Kidney (tissue), 14 donors: ENCODE results near the gene PDE6B. TPM values are rescaled to one million over a fixed set of nuclear protein-coding genes. Genes with fewer than 3 reads are reported as not detected.

Experiments
- DNase-seq, 5 donors: peaks; one replicate each; pipeline ENCODE4 v3.0.0-alpha.2; 2013 to 2020
- FAIRE-seq: peaks from 2 replicates; lab custom pipeline; 2012; peaks lifted over from hg19 to GRCh38; lab: Jason Lieb, UNC
- H3K27ac ChIP-seq, 2 donors: one replicate each; pipeline ENCODE4 v1.7.0; 2013; ENCODE audit warnings: low read depth in 2 of 2, low read length in 2 of 2, inconsistent platforms in 1 of 2
- H3K27me3 ChIP-seq: one replicate; pipeline ENCODE4 v1.7.1; 2013; ENCODE audit warnings: low read length, inconsistent platforms; ENCODE audit not compliant: control insufficient read depth, insufficient read depth
- H3K36me3 ChIP-seq, 3 donors: one replicate each; pipeline versions ENCODE4 v1.7.0 to v1.7.1; 2013; ENCODE audit warnings: low read length in 3 of 3, control low read depth in 1 of 3, inconsistent platforms in 1 of 3; ENCODE audit not compliant: insufficient read depth in 3 of 3, control insufficient read depth in 2 of 3
- H3K4me1 ChIP-seq, 3 donors: one replicate each; pipeline versions ENCODE4 v1.7.0 to v1.7.1; 2013; ENCODE audit warnings: low read length in 3 of 3, inconsistent platforms in 1 of 3, low read depth in 1 of 3; ENCODE audit not compliant: control insufficient read depth in 2 of 3, insufficient read depth in 2 of 3
- H3K4me3 ChIP-seq, 3 donors: one replicate each; pipeline versions ENCODE4 v1.7.0 to v1.8.1; 2013; ENCODE audit warnings: low read length in 3 of 3, control low read depth in 1 of 3, inconsistent platforms in 1 of 3
- H3K9ac ChIP-seq, 3 donors: one replicate each; pipeline versions ENCODE4 v1.7.0 to v1.7.1; 2013; ENCODE audit warnings: low read length in 3 of 3, control low read depth in 1 of 3, inconsistent platforms in 1 of 3
- H3K9me3 ChIP-seq, 3 donors: one replicate each; pipeline versions ENCODE4 v1.7.0 to v1.7.1; 2013; ENCODE audit warnings: low read length in 3 of 3, control low read depth in 1 of 3, inconsistent platforms in 1 of 3; ENCODE audit not compliant: control insufficient read depth in 2 of 3, insufficient read depth in 1 of 3
- CTCF ChIP-seq: IDR thresholded peaks from 3 replicates; pipeline ENCODE4 v1.5.1; 2012; ENCODE audit warnings: mild to moderate bottlenecking, moderate library complexity, borderline replicate concordance; ENCODE audit not compliant: insufficient read depth; ENCODE audit errors: extremely low read depth
- intact Hi-C: fragments of 100-400 bp; cut with DNase I; formaldehyde crosslinking; loops from one replicate; pipeline ENCODE4 v1.11.1; 2022
- polyA plus RNA-seq: library from polyadenylated mRNA; stranded (reverse); fragments of 350-450 nt; fragmentation: Illumina TruSeq; extraction: RNeasy Lipid Tissue Mini Kit (QIAGEN cat#74804); gene quantifications from one replicate; pipeline ENCODE4 v1.2.3, GENCODE V29; 2014; ENCODE audit warnings: low read depth, low replicate concordance; ENCODE audit not compliant: insufficient read depth
- total RNA-seq: library from RNA; stranded (reverse); fragmentation: NEBNext Ultra II Directional; extraction: Animal tissue kit (Norgen Biotek cat#: 25700); gene quantifications from one replicate; pipeline ENCODE4 v1.2.1, GENCODE V29; 2021
- donor health status: control.
- donor health status: control.
- donor health status: control.
- donor health status: control.
- donor health status: control.
- donor health status: DM: yes; HTN: yes; CAD: no.
- donor health status: Normal renal cell carcinoma (clear cell type).

Gene PDE6B
- total and polyA plus RNA-seq, 2 donors from 2014 or later: 10.7 to 10.8 TPM

GRCh38 chr4:680928-681645 is 55.7 kb downstream of the PDE6B start:
- H3K9ac ChIP-seq: no peak overlapping the region
- intact Hi-C loops: no loop called here

GRCh38 chr4:681736-682451 is 56.5 kb downstream of the PDE6B start:
- TF ChIP-seq CTCF: no peak
- H3K9me3 ChIP-seq: no peaks in the 10 kb centered on the region
- no peaks in the 10 kb centered on the region for H3K27me3 ChIP-seq
- H3K4me1 ChIP-seq: peaks cover 0 to 9% (median 0%) of the 10 kb centered on the region in 3 donors
- H3K36me3 ChIP-seq: no peaks in the 10 kb centered on the region
- H3K27ac ChIP-seq: no peak overlapping the region
- FAIRE-seq (no peak), DNase-seq (peak in 3 of 5 donors; percentile 42 to 87 (median 87))
- intact Hi-C loops: no loop called here
- no peak overlapping the region for H3K9ac ChIP-seq
- no peak overlapping the region for H3K4me3 ChIP-seq

More at GRCh38 chr4:680928-681645, 55.7 kb downstream of the PDE6B start:
- no peak overlapping the region for H3K27ac ChIP-seq
- no peaks in the 10 kb centered on the region for H3K27me3 ChIP-seq
- DNase-seq (peak in 4 of 5 donors; percentile 54 to 90 (median 79)), FAIRE-seq (no peak)
- no peak for TF ChIP-seq CTCF
- peak overlapping the region in 1 of 3 donors; percentile 29 for H3K4me3 ChIP-seq
- peaks cover 0 to 6% (median 0%) of the 10 kb centered on the region in 3 donors for H3K4me1 ChIP-seq
- H3K9me3 ChIP-seq: no peaks in the 10 kb centered on the region
- no peaks in the 10 kb centered on the region for H3K36me3 ChIP-seq

- Histone ChIP-seq H3K4me1 (peaks cover 0 to 15% (median 0%) of the 10 kb centered on the region in 3 donors), H3K27me3 (no peaks in the 10 kb centered on the region), H3K27ac (no peak overlapping the region), H3K9me3 (no peaks in the 10 kb centered on the region), H3K9ac (no peak overlapping the region), H3K36me3 (no peaks in the 10 kb centered on the region), H3K4me3 (no peak overlapping the region)
- intact Hi-C loops: no loop called here
- TF ChIP-seq CTCF: no peak
- FAIRE-seq: no peak
- DNase-seq: peak in 2 of 5 donors; percentile 72 to 73
Measured at GRCh38 chr4:682490-683172, 57.3 kb downstream of the PDE6B start.
